Stomach (tissue), 9 donors: ENCODE results near the gene PARG. TPM values are rescaled to one million over a fixed set of nuclear protein-coding genes. Genes with fewer than 3 reads are reported as not detected.
A peak's percentile ranks its signal among the peaks of the same experiment; 100 is the strongest.
"Not testable (repeated sequence)": the region's sequence is repeated elsewhere in the genome, so short reads cannot be mapped to it uniquely, and the experiment has no call there.

Experiments used
- DNase-seq, 2 donors: peaks; one replicate each; pipeline versions ENCODE4 v3.0.0 to v3.0.0-alpha.2; 2013 to 2019
- H3K27ac ChIP-seq, 5 donors: fragments of 200-600 bp in 4 of 5; sonication (generic) in 4 of 5; one replicate each; pipeline ENCODE4 v1.5.1; 2013 to 2019; ENCODE audit warnings: mild to moderate bottlenecking in 1 of 5, moderate library complexity in 1 of 5
- H3K27me3 ChIP-seq, 3 donors: fragments of 200-600 bp; sonication (generic); one replicate each; pipeline ENCODE4 v1.5.1; 2017 to 2019; ENCODE audit warnings: mixed run types in 1 of 3
- H3K36me3 ChIP-seq, 4 donors: fragments of 200-600 bp; sonication (generic); 1 replicate in 3 of 4; 2 replicates in 1 of 4; pipeline ENCODE4 v1.5.1; 2016 to 2019
- H3K4me1 ChIP-seq, 4 donors: fragments of 200-600 bp; sonication (generic); one replicate each; pipeline ENCODE4 v1.5.1; 2016 to 2019
- H3K4me3 ChIP-seq, 4 donors: fragments of 200-600 bp; sonication (generic) in 3 of 4; one replicate each; pipeline ENCODE4 v1.5.1; 2016 to 2019; ENCODE audit warnings: mild to moderate bottlenecking in 1 of 4
- H3K9me3 ChIP-seq, 4 donors: fragments of 200-600 bp; sonication (generic); one replicate each; pipeline ENCODE4 v1.5.1; 2016 to 2019
- CTCF ChIP-seq, 7 experiments: fragments of 450-650 bp in 4 of 7; fragments of 200-600 bp in 3 of 7; sonication (generic) in 3 of 7; IDR thresholded peaks; one replicate each; pipeline ENCODE4 v1.5.1; 2016 to 2019; ENCODE audit warnings: antibody characterized with exemption in 7 of 7, control low read depth in 2 of 7, mild to moderate bottlenecking in 1 of 7
- EP300 ChIP-seq: sonication (generic); formaldehyde crosslinking; IDR thresholded peaks from one replicate; pipeline ENCODE4 v1.6.1; 2017; ENCODE audit warnings: antibody characterized with exemption
- POLR2A ChIP-seq, 4 donors: fragments of 450-650 bp; IDR thresholded peaks; one replicate each; pipeline ENCODE4 v1.6.1; 2016; ENCODE audit warnings: antibody characterized with exemption in 4 of 4, control low read depth in 2 of 4, mild to moderate bottlenecking in 1 of 4, moderate library complexity in 1 of 4
- POLR2AphosphoS5 ChIP-seq, 3 donors: sonication (generic); formaldehyde crosslinking; IDR thresholded peaks; one replicate each; pipeline ENCODE4 v1.6.1; 2016; ENCODE audit warnings: antibody characterized with exemption in 3 of 3
- WGBS, 5 donors: extraction: QIAGEN DNeasy Blood & Tissue Kit in 3 of 5; methylation state at CpG; one replicate each; pipeline versions ENCODE4 v1.1.5 to v1.1.7; 2013 to 2018; 5-methylcytosine and 5-hydroxymethylcytosine counted together
- intact Hi-C: fragments of 100-400 bp; cut with DNase I; formaldehyde crosslinking; loops from one replicate; pipeline ENCODE4 v1.15.1; 2023; ENCODE audit warnings: low total_unique reads
- polyA plus RNA-seq, 3 donors: library from polyadenylated mRNA; stranded (reverse); fragments of 200-250 nt; gene quantifications; one replicate each; pipeline ENCODE4 v1.2.3, GENCODE V29; 2013
- total RNA-seq, 5 donors: library from RNA; depleted of rRNA; stranded (reverse); fragments of >200 nt; gene quantifications; one replicate each; pipeline versions ENCODE4 v1.1.0 to v1.2.3, GENCODE V29; 2014 to 2016
- donor health status: healthy with polysubstance abuse.
- donor health status: Bipolar disorder and iron deficiency.
- donor health status: healthy.

PARG gene
- total and polyA plus RNA-seq, 8 donors, result 3.1 to 57.1 (median 19.6) TPM

DNA sequence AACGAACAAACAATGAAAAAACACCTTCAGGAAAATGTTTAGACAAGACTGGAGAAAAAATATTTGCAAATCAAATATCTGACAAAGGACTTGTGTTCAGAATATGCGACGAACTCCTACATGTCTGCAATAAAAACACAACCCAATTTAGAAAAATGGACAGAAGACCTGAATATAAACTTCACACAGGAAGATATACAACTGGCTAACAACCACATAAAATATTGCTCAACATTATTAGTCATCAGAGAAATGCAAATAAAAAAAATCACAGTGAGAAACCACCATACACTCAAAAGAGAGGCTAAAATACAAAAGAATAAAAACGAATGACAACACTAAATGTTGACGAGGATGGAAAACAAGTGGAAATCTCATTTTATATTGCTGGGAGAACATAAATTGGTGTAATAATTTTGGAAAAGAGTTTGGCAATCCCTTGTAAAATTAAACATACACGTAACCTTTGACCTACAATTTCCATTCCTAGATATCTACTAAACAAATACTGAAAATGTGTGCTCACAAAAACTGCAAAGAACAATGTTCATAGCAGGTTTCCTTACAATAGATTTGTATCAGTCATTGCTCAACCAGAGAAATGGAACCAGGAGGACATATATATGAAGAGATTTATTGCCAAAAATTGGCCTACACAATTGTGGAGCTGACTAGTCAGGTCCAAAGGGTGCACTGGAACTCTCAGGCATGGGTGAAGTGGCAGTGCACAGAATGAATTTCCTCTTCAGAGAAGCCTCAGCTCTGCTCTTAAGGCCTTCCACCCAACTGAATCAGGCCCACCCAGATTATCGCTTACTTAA, 96.8 kb downstream of the PARG start:
- H3K4me1 ChIP-seq, result no peaks in the 10 kb centered on the region
- intact Hi-C loops, result no loop called here
- no peak overlapping the region for H3K4me3 ChIP-seq
- WGBS, 5 donors, result 81 to 82% (median 81%) methylated on average over 6 to 7 of the region's 7 CpGs
- no peaks in the 10 kb centered on the region for H3K27me3 ChIP-seq
- H3K36me3 ChIP-seq, result peaks cover 9 to 42% (median 39%) of the 10 kb centered on the region in 4 donors
- no peak for TF ChIP-seq EP300
- TF ChIP-seq CTCF (IDR thresholded peaks at IDR 0.05), result no peak
- TF ChIP-seq POLR2A (IDR thresholded peaks at IDR 0.05), result no peak
- no peak for TF ChIP-seq POLR2AphosphoS5 (IDR thresholded peaks at IDR 0.05)
- H3K27ac ChIP-seq, result peak overlapping the region in 1 of 5 donors; percentile 20
- DNase-seq, result peak in 1 of 2 donors; percentile 4
- H3K9me3 ChIP-seq, result no peaks in the 10 kb centered on the region

DNA sequence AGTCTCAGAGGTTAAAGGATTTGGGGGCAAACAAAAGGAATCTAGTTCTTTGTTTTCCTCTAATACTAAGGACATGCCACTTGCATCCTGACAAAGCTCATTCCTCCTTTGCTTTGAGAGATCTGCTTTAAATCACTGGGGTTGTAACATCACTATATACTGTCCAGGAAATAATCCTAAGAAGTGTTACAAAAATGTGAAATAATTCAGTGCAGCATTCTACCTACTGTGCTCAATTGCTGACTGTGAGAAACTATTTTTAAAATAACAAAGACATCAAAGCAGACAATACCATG, 99.5 kb downstream of the PARG start:
- H3K9me3 ChIP-seq, H3K4me3 ChIP-seq, DNase-seq, H3K27ac ChIP-seq, H3K4me1 ChIP-seq, H3K27me3 ChIP-seq, intact Hi-C loops: not testable (repeated sequence)
- peaks cover 11 to 69% (median 61%) of the 10 kb centered on the region in 4 donors for H3K36me3 ChIP-seq

DNA sequence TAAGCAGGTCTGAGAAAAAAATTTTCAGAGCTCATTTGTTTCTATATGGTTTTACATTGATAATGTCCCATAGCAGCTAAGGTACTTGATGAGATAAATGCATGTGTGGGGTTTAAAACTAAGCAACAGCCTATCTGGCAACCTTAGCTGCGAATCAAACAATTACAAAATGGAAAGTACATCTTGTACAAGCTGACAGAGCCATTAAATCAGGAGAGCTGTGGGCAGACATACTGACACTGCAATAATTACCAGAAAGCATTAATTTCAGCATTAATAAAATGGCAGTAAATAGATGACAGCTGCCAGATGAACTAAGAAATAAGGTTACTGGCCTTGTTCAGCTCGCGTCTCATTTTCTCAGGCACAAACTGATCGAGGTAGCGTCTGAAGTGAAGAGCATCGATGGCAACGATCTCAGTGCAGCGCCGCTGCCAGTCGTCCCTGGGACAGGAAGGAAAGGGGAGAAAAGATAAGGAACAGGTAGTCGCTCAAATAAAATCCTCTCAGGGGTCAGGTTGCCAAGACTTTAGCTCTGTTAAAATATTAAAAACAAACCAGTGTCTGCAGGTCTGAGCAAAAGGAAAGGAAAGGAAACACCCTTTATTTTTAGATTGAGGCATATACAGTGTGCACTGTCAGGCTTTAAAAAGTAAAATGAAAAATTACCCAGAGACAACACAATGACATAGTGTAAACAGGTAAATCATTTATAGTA, 100.1 kb downstream of the PARG start:
- DNase-seq, result no peak
- H3K4me3 ChIP-seq, result no peak overlapping the region
- H3K4me1 ChIP-seq, result no peaks in the 10 kb centered on the region
- no peaks in the 10 kb centered on the region for H3K9me3 ChIP-seq
- H3K27me3 ChIP-seq, result no peaks in the 10 kb centered on the region
- peaks cover 11 to 74% (median 63%) of the 10 kb centered on the region in 4 donors for H3K36me3 ChIP-seq
- 82 to 90% (median 86%) methylated on average over 11 of the region's 11 CpGs for WGBS, 5 donors
- no peak for TF ChIP-seq EP300
- no peak for TF ChIP-seq CTCF (IDR thresholded peaks at IDR 0.05)
- no peak for TF ChIP-seq POLR2A (IDR thresholded peaks at IDR 0.05)
- TF ChIP-seq POLR2AphosphoS5 (IDR thresholded peaks at IDR 0.05), result no peak
- H3K27ac ChIP-seq, result no peak overlapping the region
- intact Hi-C loops, result no loop called here

- DNase-seq, result no peak
- Histone ChIP-seq H3K9me3 (no peaks in the 10 kb centered on the region), H3K27me3 (no peaks in the 10 kb centered on the region), H3K4me3 (no peak overlapping the region), H3K27ac (no peak overlapping the region), H3K4me1 (no peaks in the 10 kb centered on the region), H3K36me3 (peaks cover 8 to 74% (median 62%) of the 10 kb centered on the region in 4 donors)
- intact Hi-C loops, result no loop called here
- TF ChIP-seq POLR2A (IDR thresholded peaks at IDR 0.05) (no peak), POLR2AphosphoS5 (IDR thresholded peaks at IDR 0.05) (no peak), CTCF (IDR thresholded peaks at IDR 0.05) (no peak), EP300 (no peak)
- 44 to 63% (median 50%) methylated on average over 1 of the region's 1 CpG for WGBS, 5 donors
Observed at GRCh38 chr10:49837685-49838084, 104.1 kb downstream of the PARG start.

GRCh38 chr10:49837051-49837478, 104.8 kb downstream of the PARG start:
- WGBS, 5 donors, result 54 to 78% (median 67%) methylated on average over 5 of the region's 5 CpGs
- DNase-seq, result peak in 1 of 2 donors; percentile 64

More at GRCh38 chr10:49837051-49837478, 104.8 kb downstream of the PARG start:
- H3K4me1 ChIP-seq, result no peaks in the 10 kb centered on the region
- no peaks in the 10 kb centered on the region for H3K27me3 ChIP-seq
- no peak overlapping the region for H3K4me3 ChIP-seq
- H3K27ac ChIP-seq, result no peak overlapping the region
- no peak for TF ChIP-seq EP300
- TF ChIP-seq POLR2A (IDR thresholded peaks at IDR 0.05), result no peak
- TF ChIP-seq CTCF (IDR thresholded peaks at IDR 0.05), result no peak
- TF ChIP-seq POLR2AphosphoS5 (IDR thresholded peaks at IDR 0.05), result no peak
- intact Hi-C loops, result no loop called here
- no peaks in the 10 kb centered on the region for H3K9me3 ChIP-seq
- peaks cover 8 to 74% (median 62%) of the 10 kb centered on the region in 4 donors for H3K36me3 ChIP-seq
